ENCODE data around the gene DISP2.

DNA sequence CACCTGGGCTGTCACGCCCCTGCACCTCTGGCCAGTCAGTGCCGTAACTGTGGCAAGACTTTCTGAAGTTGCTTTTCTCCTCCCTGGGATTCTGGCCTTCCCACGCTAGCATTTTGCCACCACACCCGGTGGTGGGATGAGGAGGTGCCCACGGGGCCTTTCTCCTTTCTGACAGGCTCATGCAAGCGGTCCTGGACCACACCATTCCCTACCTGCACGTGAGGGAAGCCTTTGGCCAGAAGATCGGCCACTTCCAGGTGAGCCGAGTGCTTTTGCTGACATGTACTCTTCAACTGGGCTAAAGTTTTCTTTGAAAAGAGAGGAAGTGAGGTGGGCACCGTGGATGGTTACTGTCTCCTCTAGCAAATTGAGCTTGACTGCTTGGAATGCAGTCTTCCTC, 57.2 kb downstream of the DISP2 start:
- TF ChIP-seq, protein P1, sequence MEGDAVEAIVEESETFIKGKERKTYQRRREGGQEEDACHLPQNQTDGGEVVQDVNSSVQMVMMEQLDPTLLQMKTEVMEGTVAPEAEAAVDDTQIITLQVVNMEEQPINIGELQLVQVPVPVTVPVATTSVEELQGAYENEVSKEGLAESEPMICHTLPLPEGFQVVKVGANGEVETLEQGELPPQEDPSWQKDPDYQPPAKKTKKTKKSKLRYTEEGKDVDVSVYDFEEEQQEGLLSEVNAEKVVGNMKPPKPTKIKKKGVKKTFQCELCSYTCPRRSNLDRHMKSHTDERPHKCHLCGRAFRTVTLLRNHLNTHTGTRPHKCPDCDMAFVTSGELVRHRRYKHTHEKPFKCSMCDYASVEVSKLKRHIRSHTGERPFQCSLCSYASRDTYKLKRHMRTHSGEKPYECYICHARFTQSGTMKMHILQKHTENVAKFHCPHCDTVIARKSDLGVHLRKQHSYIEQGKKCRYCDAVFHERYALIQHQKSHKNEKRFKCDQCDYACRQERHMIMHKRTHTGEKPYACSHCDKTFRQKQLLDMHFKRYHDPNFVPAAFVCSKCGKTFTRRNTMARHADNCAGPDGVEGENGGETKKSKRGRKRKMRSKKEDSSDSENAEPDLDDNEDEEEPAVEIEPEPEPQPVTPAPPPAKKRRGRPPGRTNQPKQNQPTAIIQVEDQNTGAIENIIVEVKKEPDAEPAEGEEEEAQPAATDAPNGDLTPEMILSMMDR (conservative IDR thresholded peaks at IDR 0.05; ENCODE audit: low read length): no peak
- TF ChIP-seq EZH2phosphoT487 (IDR thresholded peaks at IDR 0.05; ENCODE audit: borderline replicate concordance): no peak
